T-helper 2 cell (primary cell): ENCODE results near the gene CSH2.

Experiments used
- DNase-seq, 5 experiments: peaks; one replicate each; pipeline versions ENCODE4 v3.0.0 to v3.0.0-alpha.2; 2012 to 2022

CSH2 gene

DNA sequence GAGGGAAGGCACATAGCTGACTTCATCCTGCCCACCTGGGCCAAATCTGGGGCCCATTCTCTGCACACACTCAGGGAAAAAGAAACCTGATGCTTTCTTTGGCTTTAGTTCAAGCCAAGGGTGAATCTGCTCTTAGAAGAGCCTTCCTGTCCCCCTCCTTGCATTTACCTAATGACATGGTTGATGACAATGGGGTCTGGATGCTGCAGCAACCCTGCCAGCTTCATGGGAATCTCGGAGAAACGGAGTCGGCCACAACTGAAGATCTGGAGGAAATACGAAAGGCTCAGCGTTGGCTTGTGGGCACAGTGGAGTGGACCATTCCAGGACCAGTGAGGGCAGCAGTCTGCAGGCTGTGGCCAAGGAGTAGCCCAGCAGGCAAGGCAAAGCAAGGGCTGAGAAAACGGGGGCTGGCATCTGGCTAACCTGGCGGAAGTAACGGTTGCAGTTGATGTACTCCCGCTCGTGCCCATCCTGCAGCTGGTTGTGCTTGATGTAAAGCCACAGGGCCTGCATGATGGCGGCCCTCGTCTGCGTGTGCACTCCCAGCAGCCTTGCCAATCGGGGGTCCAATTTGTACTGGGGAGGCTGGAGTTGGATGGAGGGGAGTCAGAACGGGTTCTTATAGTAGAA, 39.6 kb downstream of the CSH2 start:
- DNase-seq: no peak

DNA sequence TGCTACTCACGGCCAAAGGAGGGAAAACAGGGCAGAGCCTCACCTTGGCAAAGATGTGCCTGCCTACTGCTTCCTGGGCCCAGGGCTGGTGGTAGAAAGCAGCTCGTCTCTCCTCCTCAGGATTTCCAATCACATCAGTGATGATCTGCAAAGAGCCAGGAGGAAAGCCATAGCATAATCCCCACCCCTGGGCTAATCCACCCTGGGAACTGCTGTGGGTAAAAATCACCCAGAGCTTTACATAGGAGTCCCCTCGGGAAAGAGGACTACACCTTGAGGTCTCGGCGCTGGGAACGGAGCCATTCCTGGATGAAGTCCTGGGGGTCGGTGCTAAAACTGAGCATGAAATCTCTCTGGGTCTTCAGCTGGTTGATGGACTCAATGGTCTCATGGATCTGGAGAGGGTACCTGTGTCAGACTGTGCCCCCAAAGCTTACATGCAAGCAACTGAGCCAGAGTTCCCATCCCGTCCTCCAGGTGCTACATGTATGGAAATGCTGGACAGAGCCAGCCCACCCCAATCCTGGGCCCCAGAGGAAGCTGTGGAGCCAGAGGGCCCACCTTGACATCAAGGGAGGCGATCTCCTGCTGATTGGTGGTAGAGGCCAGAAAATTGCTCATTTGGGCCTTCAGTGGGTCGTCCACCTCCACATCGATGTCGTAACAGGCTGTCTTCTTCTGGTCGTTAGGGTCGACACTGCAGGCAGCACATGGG, 40.3 kb downstream of the CSH2 start:
- no peak for DNase-seq

DNA sequence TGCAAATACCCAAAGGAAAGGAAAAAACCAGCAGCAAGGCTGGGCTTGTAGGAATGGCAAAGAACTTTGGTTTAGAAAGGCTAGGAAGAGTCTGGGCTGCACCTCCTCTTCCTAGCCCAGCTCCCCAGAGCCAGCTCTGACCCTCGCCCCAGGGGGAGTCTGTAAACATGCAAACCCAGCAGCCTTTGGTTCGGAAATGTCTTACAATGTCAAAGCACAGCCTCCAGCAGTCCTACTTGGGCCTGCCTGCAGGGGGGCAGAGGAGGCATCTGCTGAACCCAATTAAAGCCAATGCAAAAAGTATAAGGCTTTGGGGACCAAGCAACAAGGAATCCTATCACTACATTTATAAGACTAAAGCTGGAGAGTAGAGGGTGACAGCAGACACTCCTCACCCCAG, 41.0 kb downstream of the CSH2 start:
- no peak for DNase-seq

DNA sequence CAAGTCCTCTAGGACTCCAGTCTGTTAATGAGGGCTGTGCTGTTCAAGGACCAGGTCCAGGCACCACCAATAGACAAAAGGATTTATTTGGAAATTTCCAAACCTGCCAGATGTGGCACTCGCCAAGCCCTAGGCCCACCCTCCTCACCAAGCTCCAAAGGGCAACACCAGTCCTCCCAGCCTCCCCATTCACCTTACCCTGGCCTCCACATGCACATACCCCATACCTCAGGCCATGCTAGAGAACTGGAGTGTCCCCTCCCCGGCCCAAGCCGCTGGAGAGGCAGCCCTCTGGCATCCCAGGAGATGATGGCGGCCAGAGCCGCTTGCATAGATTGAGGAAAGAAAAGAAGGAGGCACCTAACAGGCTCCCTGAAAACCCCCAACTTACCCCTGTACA, 41.5 kb downstream of the CSH2 start:
- DNase-seq: no peak

DNA sequence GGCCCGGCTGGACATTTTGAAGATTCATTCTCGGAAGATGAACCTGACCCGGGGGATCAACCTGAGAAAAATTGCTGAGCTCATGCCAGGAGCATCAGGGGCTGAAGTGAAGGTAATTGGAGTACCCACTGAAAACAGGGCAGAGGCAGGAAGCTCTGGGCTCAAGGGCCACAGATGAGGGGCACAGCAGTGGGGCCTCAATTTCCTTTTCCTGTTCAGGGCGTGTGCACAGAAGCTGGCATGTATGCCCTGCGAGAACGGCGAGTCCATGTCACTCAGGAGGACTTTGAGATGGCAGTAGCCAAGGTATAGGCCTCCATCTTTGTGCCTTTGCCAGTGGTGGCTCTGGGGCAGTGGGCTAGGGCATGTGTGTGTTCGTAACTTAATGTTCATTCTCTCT, 42.0 kb downstream of the CSH2 start:
- DNase-seq: peak in 1 of 5 experiments; percentile 61

DNA sequence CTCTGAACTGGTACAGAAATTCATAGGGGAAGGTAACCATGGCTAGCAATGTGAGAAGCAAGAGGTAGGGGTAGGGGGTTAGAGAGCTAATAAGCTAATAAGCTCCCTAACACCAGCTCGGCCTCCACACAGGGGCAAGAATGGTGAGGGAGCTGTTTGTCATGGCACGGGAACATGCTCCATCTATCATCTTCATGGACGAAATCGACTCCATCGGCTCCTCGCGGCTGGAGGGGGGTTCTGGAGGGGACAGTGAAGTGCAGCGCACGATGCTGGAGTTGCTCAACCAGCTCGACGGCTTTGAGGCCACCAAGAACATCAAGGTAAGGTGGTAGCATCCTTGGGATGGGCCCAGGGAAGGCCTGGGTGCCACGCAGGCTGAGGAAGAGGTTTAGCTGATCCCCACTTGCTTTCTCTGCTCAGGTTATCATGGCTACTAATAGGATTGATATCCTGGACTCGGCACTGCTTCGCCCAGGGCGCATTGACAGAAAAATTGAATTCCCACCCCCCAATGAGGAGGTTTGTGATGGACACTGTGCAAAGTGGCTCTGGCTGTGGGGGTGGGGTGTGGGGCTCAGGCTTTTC, 42.5 kb downstream of the CSH2 start:
- DNase-seq: no peak

DNA sequence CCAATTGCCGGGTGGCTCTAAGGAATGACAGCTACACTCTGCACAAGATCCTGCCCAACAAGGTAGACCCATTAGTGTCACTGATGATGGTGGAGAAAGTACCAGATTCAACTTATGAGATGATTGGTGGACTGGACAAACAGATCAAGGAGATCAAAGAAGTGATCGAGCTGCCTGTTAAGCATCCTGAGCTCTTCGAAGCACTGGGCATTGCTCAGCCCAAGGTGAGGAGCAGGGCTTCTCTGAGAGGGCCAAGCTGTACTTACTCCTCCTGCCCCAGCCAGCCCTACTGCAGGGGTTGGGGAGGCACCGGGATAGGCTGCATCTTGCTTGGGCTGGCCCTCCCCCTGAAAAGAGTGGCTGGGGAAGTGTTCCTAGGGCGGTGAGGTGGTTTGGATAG, 43.2 kb downstream of the CSH2 start:
- no peak for DNase-seq

DNA sequence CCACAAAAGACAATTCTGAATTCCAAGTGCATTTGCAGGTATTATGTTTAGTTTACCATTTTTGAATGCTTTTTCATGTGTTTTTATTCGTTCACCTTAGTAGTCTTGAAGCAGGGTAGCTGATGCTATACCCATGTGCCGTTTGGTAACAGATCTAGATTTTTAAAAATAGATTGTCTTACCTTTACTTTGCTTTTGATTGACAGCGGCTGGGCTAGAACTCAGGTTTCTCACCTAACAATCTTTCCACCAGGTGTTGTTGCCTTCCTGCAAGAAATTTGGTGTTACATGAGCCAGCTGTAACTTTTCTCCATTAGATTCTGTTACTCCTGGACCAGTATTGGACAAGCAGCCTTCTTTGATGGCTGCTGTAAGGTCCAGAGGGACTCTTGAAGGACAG, 44.5 kb downstream of the CSH2 start:
- DNase-seq: no peak

DNA sequence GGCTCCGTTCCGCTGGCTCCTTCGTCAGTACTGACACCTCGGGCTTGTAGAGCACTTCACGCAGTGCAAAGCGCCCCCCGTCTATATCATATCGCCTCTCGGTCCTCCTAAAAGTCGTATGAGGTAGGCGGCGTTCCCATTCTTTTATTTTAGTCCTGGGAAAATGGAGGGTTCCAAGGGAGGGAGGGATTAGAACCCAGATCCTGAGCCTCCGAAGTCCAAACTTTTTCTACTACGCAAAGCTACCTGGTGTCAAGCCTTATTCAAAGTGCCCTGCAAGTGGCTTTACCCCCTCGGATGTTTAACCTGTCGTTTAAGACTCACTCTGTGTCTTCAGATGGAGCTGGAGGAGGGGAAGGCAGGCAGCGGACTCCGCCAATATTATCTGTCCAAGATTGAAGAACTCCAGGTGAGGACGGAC, 45.7 kb downstream of the CSH2 start:
- DNase-seq: no peak

DNA sequence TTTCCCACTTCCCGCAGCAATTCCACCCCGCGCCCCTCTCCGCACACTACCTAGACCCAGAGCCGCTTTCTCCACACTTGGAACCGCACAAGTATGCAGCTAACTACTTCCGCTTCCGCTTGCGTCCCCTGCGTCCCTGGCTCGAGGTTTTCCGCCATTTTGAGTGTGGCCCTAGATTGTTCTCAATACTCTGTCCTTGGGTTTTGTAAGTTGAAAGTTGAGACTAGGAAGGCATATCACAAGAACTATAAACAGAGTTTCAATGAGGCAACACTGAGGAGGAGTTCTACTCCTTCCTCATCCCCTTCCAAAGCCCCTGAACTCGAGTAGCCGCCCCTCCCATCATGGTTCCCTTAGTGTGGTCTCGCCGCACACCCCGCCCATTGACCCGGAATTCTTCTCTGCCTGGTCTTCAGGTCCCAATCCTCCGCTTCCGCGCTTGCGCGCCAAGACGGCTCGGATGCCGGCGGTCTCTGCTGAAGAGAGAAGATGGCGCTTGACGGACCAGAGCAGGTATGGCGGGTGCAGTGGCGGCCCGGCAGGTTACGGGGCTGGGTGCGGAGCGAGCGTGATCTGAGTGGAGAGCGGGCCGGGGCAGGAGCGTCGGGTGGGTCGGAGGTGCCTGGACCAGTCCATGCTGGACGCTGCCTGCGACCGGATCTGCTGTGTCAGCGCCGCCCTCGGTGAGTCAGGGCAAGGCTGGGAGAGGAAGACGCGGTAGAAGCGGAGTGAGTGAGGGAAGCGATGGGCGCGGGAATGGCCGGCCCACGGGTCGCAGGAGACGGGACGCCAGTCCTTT, 46.3 kb downstream of the CSH2 start, which contains the start of the genes FTSJ3 and PSMC5:
Gene FTSJ3, minus strand, starts transcription at position 662 of the 799 bp plus-strand sequence. CDS start 761 bp downstream, outside the sequence.
Gene PSMC5, plus strand, starts transcription at position 430 of the 799 bp plus-strand sequence. Its CDS starts 60 bp downstream, at position 490.
- DNase-seq: peak; percentile 82 to 97 (median 95)

DNA sequence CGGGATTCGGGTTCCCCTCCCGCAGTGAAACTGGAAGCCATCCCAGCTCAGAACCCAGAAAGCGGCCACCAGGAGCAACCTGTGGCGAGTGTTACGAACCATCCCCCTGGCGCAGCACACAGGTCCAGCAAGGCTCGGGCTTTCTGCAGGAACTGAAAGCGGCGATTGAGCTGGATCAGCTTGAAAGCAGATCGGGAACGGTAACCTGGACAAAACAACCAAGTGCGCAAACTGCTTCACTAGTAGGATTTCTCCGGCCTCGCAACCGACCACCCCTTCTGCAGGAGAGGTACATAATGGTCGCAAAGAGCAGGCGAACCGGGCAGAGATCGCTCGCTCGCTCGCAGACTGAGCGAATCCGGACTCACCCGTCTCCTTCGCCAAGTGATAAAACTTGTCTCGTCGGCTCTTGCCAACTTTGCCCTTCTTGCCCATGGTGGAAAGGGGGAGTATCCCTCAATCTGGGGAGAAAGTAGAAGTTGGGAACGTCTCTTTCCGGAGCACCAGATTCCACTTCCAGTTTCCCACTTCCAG, 46.9 kb downstream of the CSH2 start:
- no peak for DNase-seq

DNA sequence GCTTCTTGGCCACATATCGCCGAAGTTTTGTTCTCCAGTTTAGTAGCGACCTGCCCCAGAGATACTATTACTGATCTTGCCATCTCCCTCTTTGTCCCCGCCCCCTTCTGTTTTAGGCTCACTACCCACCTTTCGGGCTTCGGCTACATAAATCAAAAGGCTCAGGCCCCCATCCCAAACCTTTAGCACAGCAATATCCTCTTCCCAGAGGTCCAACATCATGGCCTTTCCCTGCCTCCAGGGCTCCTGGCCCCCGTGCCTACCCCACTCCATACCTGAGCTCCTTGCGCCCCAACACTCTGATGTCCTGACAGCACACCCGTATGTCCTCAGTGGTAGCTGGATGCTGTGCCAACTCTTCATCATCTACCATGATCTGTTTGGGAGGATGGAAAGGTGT, 49.1 kb downstream of the CSH2 start:
- DNase-seq: no peak

DNA sequence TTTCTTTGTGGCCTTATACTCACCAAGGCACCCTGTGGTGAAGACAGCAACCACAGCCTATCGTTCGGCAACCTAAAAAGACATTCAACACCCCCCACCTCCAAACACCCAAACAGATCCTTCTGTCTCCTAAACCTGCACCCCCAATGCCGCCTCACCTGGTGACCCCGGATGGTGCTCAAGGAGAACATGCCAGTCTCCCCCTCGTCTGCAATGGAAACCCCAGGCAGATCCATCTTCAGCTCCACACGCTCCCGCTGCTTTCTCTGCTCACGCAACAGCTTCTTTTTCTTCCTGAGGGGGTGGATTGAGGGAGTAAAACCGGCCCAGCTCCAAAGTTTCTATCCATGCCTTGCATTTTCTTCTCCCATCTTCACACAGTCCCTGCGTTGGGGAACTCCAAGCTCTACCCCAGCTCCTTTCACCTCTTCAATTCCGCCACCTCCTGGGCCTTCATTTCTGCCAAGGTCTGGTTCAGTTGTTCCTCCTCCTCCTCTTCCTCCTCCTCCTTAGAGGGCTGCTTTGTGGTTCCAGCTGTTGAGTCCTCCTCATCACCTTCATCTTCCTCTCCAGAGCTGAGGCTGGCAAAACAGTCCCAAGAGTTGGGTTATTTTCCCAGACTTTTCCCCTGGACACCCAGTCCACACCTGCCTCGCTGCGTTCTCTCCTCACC, 49.7 kb downstream of the CSH2 start:
- DNase-seq: peak in 1 of 5 experiments; percentile 37

DNA sequence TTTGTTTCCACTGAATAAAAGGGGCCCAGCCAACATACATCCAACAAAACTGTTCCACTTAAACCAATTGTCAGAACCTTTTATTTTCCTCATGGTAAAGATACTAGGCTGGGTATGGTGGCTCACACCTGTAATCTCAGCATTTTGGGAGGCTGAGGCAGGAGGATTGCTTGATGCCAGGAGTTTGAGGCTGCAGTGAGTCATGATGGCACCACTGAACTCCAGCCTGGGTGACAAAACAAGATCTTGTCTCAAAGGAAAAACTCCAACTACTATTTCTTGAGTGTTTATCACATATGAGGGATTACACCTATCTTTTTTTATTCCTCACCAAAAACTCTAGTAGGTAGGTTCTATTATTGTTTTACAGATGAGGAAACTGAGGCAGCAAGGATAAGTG, 50.9 kb downstream of the CSH2 start:
- no peak for DNase-seq
